Mesothelial cell of epicardium (in vitro differentiated cells): ENCODE measurements around the gene STAT1. TPM values are rescaled to one million over a fixed set of nuclear protein-coding genes. Genes with fewer than 3 reads are reported as not detected.
A peak's percentile ranks its signal among the peaks of the same experiment; 100 is the strongest.

Experiments
- DNase-seq, 2 experiments: peaks; one replicate each; pipeline ENCODE4 v3.0.0; 2021; ENCODE audit warnings: low spot score in 2 of 2; ENCODE audit not compliant: unreplicated experiment in 2 of 2
- H3K27ac Mint-ChIP-seq: 2 replicates; pipeline ENCODE4 v1.8.0; 2021; ENCODE audit warnings: mixed read lengths
- H3K27me3 Mint-ChIP-seq: 2 replicates; pipeline ENCODE4 v1.8.0; 2021; ENCODE audit warnings: low read depth, mixed read lengths
- H3K36me3 Mint-ChIP-seq: 2 replicates; pipeline ENCODE4 v1.8.0; 2021; ENCODE audit warnings: mixed read lengths
- H3K4me1 Mint-ChIP-seq: 2 replicates; pipeline ENCODE4 v1.8.0; 2021; ENCODE audit warnings: mixed read lengths
- H3K4me3 Mint-ChIP-seq: 2 replicates; pipeline ENCODE4 v1.8.0; 2021; ENCODE audit warnings: mild to moderate bottlenecking, moderate library complexity, mixed read lengths
- H3K9me3 Mint-ChIP-seq: 2 replicates; pipeline ENCODE4 v1.8.0; 2021; ENCODE audit warnings: mixed read lengths
- total RNA-seq: library from RNA; stranded (reverse); gene quantifications from 3 replicates; pipeline ENCODE4 v1.2.1, GENCODE V29; 2021
- TF ChIP-seq, protein P1 (sequence below): fragments of 200-600 bp; sonication (generic); IDR thresholded peaks from one replicate; pipeline ENCODE4 v1.5.0; 2021; ENCODE audit warnings: antibody characterized with exemption; ENCODE audit not compliant: unreplicated experiment

STAT1 gene
- total RNA-seq, 1 donor from 2014 or later, result 106 TPM

DNA sequence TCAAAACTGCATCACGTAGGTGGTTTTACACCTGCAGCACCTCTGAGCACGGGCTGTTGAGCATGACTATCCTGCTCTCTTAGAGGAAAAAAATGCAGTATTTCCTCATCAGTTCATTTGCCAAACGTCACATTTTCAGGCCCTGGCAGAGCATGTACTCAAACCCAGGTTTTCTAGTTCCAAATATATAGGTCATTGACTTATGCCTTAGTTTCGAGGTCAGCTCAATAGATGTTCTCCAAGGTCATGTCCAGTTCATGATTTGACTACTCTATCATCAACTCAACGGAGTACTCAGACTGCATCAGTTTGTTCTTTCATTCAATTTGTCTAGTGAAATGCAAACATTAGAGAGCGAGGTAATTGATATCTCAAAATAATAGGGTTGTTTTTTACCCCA, 39.3 kb upstream of the STAT1 start:
- Mint-ChIP-seq H3K27ac (no peak overlapping the region), H3K4me3 (no peak overlapping the region), H3K36me3 (no peaks in the 10 kb centered on the region), H3K9me3 (no peaks in the 10 kb centered on the region), H3K4me1 (peaks cover 20% of the 10 kb centered on the region), H3K27me3 (peaks cover 5% of the 10 kb centered on the region)
- DNase-seq, result no peak
- TF ChIP-seq, protein P1, sequence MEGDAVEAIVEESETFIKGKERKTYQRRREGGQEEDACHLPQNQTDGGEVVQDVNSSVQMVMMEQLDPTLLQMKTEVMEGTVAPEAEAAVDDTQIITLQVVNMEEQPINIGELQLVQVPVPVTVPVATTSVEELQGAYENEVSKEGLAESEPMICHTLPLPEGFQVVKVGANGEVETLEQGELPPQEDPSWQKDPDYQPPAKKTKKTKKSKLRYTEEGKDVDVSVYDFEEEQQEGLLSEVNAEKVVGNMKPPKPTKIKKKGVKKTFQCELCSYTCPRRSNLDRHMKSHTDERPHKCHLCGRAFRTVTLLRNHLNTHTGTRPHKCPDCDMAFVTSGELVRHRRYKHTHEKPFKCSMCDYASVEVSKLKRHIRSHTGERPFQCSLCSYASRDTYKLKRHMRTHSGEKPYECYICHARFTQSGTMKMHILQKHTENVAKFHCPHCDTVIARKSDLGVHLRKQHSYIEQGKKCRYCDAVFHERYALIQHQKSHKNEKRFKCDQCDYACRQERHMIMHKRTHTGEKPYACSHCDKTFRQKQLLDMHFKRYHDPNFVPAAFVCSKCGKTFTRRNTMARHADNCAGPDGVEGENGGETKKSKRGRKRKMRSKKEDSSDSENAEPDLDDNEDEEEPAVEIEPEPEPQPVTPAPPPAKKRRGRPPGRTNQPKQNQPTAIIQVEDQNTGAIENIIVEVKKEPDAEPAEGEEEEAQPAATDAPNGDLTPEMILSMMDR, result no peak

DNA sequence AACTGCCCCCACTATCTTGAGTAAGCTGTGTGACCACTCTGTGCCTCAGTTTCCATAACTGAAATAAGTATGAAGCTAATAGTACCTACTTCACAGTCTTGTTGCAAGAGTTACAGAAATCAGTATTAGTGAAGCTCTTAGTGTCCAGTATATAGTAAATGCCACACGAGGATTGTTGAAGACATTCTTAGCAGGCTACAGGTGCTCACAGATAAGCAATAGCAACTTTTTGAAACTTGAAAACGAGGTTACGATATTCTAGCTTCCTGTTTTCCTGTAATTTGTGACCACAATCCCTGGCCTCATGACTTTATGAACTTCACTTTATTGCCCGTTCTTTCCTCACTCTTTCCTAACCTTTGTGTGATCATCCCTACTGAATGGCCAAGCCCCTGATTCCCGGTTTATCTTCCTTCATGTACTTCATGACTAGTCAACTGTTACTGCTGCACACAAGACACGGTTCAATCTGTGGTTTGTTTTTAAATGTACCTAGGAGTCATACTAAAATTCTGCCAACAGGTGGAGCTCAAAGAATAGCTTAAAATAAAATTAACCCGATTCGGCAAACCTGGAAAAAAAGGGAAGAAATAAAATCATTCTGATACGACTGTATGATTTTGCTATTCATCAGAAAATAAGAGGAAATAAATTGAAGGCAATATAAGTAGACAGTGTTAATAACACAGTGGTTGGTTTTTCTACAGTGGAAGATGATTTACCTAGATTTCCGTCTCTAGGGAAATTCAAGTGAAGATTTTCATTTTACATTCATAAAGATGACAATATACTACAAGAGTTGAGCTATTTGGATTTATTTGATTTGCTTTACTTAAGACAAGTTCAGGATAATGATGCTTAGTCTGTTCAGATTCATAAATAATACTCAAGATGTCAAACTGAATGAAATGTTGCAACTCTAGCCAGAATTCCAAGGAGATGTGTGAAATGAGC, 38.1 kb upstream of the STAT1 start:
- H3K27me3 Mint-ChIP-seq, result peaks cover 5% of the 10 kb centered on the region
- no peaks in the 10 kb centered on the region for H3K36me3 Mint-ChIP-seq
- H3K27ac Mint-ChIP-seq, result no peak overlapping the region
- no peaks in the 10 kb centered on the region for H3K9me3 Mint-ChIP-seq
- no peak overlapping the region for H3K4me3 Mint-ChIP-seq
- TF ChIP-seq, protein P1, result peak; percentile 70
- DNase-seq, result no peak
- H3K4me1 Mint-ChIP-seq, result peaks cover 19% of the 10 kb centered on the region

DNA sequence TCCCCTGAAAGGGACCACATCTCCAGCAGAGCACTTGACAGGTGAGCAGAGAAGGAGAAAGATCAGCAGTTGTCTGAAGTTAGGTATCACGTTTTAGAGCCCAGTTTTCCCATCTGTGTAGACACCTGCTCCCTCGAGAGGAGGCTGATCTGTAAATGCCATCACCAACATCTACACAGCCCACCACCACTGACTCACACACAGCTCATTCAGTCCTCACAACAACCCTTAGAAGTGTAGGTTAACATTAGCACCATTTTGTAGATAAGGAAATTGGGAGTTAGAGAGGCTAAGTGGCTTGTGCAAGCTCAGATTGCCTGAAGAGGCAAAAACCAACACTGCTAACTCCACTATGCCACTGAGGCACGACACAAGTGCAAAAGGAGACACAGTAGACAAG, 37.2 kb upstream of the STAT1 start:
- H3K36me3 Mint-ChIP-seq, result no peaks in the 10 kb centered on the region
- peaks cover 17% of the 10 kb centered on the region for H3K4me1 Mint-ChIP-seq
- DNase-seq, result no peak
- TF ChIP-seq, protein P1, result no peak
- H3K27ac Mint-ChIP-seq, result no peak overlapping the region
- no peaks in the 10 kb centered on the region for H3K9me3 Mint-ChIP-seq
- no peak overlapping the region for H3K4me3 Mint-ChIP-seq
- H3K27me3 Mint-ChIP-seq, result peaks cover 5% of the 10 kb centered on the region

DNA sequence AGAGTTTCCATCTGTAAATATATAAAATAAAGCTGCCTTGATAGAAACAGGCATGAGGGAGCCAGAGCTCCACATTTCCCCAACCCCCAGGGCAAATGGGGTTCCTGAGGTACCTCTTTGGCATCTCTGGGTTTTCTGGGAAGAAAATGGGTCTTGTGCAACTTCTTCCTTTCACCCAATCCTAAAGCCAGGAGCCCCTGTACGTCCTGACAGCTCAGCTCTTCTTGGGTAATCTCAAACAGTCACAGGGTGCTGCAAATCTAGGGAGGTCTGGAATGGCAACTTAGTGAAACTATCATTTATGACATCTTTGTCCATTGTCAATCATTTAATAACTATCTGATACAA, 36.6 kb upstream of the STAT1 start:
- Mint-ChIP-seq H3K27me3 (peaks cover 5% of the 10 kb centered on the region), H3K36me3 (no peaks in the 10 kb centered on the region), H3K27ac (no peak overlapping the region), H3K4me1 (peaks cover 13% of the 10 kb centered on the region), H3K4me3 (no peak overlapping the region), H3K9me3 (no peaks in the 10 kb centered on the region)
- TF ChIP-seq, protein P1, result no peak
- DNase-seq, result no peak

DNA sequence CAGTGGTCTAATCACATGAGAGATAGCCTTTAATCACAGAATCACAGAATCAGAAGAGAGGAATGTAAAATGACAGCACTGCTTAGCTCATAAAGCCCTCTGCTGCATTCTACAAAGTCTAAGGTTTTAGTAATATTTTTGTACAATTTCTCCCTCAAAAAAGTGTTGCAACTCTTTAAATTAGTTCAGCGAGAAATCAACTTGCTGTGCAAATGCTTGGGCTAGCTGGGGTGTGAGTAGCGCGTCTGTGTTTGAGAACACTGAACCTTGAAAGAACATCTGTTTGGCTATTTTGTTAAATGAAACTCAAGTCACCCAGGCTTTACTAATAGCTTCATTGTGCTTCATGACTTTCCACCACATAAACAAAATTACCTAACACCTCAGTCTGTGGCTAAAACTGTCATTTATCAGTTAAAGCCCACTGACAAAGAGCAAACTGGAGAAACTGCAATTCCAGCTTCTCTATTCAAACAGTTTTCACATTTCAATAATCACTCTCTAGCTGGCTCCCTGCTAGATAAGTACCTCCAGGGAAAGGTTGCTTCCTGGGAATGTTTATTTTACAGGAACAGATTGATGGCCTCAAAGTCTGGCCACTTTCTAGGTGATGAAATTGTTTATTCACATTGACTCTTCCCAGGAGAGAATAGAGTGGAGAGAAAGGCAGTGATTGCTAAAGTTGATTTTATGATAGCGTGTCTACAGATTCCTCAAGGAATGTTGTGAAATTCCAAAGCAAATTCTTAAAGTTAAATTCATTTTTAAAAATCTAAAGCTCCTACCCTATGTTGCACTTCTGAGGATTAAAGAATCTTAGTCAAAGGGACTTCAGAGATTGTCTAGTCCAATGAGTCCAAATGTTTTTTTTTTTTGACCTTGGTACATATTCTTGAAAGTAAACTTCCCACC, 36.0 kb upstream of the STAT1 start:
- TF ChIP-seq, protein P1, result no peak
- Mint-ChIP-seq H3K27me3 (peaks cover 5% of the 10 kb centered on the region), H3K4me3 (no peak overlapping the region), H3K36me3 (no peaks in the 10 kb centered on the region), H3K9me3 (no peaks in the 10 kb centered on the region), H3K27ac (no peak overlapping the region), H3K4me1 (peaks cover 13% of the 10 kb centered on the region)
- DNase-seq, result no peak
